ENCODE data around the gene C16orf95. TPM values are rescaled to one million over a fixed set of nuclear protein-coding genes. Genes with fewer than 3 reads are reported as not detected.

C16orf95 gene
- polyA plus RNA-seq, 3 donors from 2014 or later: 3.2 to 7.7 (median 4.4) TPM

- Mint-ChIP-seq H3K4me1 (peaks cover 6 to 10% of the 10 kb centered on the region in 2 donors), H3K27me3 (ENCODE audit: low read depth in 3 of 3) (peaks cover 0 to 4% (median 2%) of the 10 kb centered on the region in 3 donors), H3K36me3 (peaks cover 3 to 14% (median 6%) of the 10 kb centered on the region in 3 donors), H3K4me3 (no peak overlapping the region), H3K9me3 (no peaks in the 10 kb centered on the region), H3K27ac (no peak overlapping the region)
- no peak for DNase-seq
Observed at GRCh38 chr16:87333581-87334331, 16.6 kb upstream of the C16orf95 start.

- no peaks in the 10 kb centered on the region for H3K9me3 Mint-ChIP-seq
- H3K4me1 Mint-ChIP-seq: peaks cover 5 to 10% of the 10 kb centered on the region in 2 donors
- H3K27me3 Mint-ChIP-seq (ENCODE audit: low read depth in 3 of 3): peaks cover 0 to 2% (median 2%) of the 10 kb centered on the region in 3 donors
- DNase-seq: no peak
- no peak overlapping the region for H3K4me3 Mint-ChIP-seq
- H3K27ac Mint-ChIP-seq: no peak overlapping the region
- peaks cover 3 to 12% (median 4%) of the 10 kb centered on the region in 3 donors for H3K36me3 Mint-ChIP-seq
Observed at GRCh38 chr16:87333101-87333500, 15.9 kb upstream of the C16orf95 start.

GRCh38 chr16:87332150-87332549 lies 15.0 kb upstream of the C16orf95 start:
- H3K9me3 Mint-ChIP-seq: no peaks in the 10 kb centered on the region
- peaks cover under 1 to 5% of the 10 kb centered on the region in 2 donors for H3K4me1 Mint-ChIP-seq
- H3K27me3 Mint-ChIP-seq (ENCODE audit: low read depth in 3 of 3): peaks cover 0 to 2% (median 2%) of the 10 kb centered on the region in 3 donors
- no peak for DNase-seq
- no peak overlapping the region for H3K27ac Mint-ChIP-seq
- H3K4me3 Mint-ChIP-seq: no peak overlapping the region
- H3K36me3 Mint-ChIP-seq: peaks cover 0 to 9% (median 4%) of the 10 kb centered on the region in 3 donors

- Mint-ChIP-seq H3K4me1 (no peaks in the 10 kb centered on the region), H3K27ac (no peak overlapping the region), H3K36me3 (peaks cover 0 to 8% (median 4%) of the 10 kb centered on the region in 3 donors), H3K9me3 (no peaks in the 10 kb centered on the region), H3K4me3 (no peak overlapping the region), H3K27me3 (ENCODE audit: low read depth in 3 of 3) (peaks cover 0 to 2% (median 2%) of the 10 kb centered on the region in 3 donors)
- DNase-seq: no peak
Observed at GRCh38 chr16:87331241-87331801, 14.1 kb upstream of the C16orf95 start.

- no peak for DNase-seq
- Mint-ChIP-seq H3K4me1 (no peaks in the 10 kb centered on the region), H3K27ac (no peak overlapping the region), H3K36me3 (peaks cover 0 to 8% (median 4%) of the 10 kb centered on the region in 3 donors), H3K4me3 (no peak overlapping the region), H3K27me3 (ENCODE audit: low read depth in 3 of 3) (peaks cover 0 to 2% (median 2%) of the 10 kb centered on the region in 3 donors), H3K9me3 (no peaks in the 10 kb centered on the region)
Observed at GRCh38 chr16:87330646-87331045, 13.5 kb upstream of the C16orf95 start.

- H3K4me1 Mint-ChIP-seq: no peaks in the 10 kb centered on the region
- peaks cover 0 to 2% (median 1%) of the 10 kb centered on the region in 3 donors for H3K27me3 Mint-ChIP-seq (ENCODE audit: low read depth in 3 of 3)
Observed at GRCh38 chr16:87330257-87330624, 13.0 kb upstream of the C16orf95 start.

GRCh38 chr16:87329436-87330256 lies 12.5 kb upstream of the C16orf95 start:
- Mint-ChIP-seq H3K27ac (no peak overlapping the region), H3K27me3 (ENCODE audit: low read depth in 3 of 3) (peaks cover 0 to 3% (median 0%) of the 10 kb centered on the region in 3 donors), H3K4me1 (peaks cover 1 to 2% of the 10 kb centered on the region in 2 donors), H3K4me3 (no peak overlapping the region), H3K9me3 (no peaks in the 10 kb centered on the region), H3K36me3 (peaks cover 0 to 8% (median 4%) of the 10 kb centered on the region in 3 donors)
- no peak for DNase-seq

More at GRCh38 chr16:87330257-87330624, 13.0 kb upstream of the C16orf95 start:
- Mint-ChIP-seq H3K4me3 (no peak overlapping the region), H3K36me3 (peaks cover 0 to 8% (median 4%) of the 10 kb centered on the region in 3 donors), H3K9me3 (no peaks in the 10 kb centered on the region), H3K27ac (no peak overlapping the region)
- no peak for DNase-seq

- Mint-ChIP-seq H3K4me1 (peaks cover 2 to 6% of the 10 kb centered on the region in 2 donors), H3K9me3 (no peaks in the 10 kb centered on the region), H3K36me3 (peaks cover 0 to 8% (median 4%) of the 10 kb centered on the region in 3 donors), H3K4me3 (no peak overlapping the region), H3K27me3 (ENCODE audit: low read depth in 3 of 3) (peaks cover 0 to 5% (median 0%) of the 10 kb centered on the region in 3 donors), H3K27ac (no peak overlapping the region)
- DNase-seq: no peak
Observed at GRCh38 chr16:87328846-87329245, 11.7 kb upstream of the C16orf95 start.

- Mint-ChIP-seq H3K9me3 (no peaks in the 10 kb centered on the region), H3K4me1 (peaks cover 2 to 6% of the 10 kb centered on the region in 2 donors), H3K36me3 (peaks cover 0 to 8% (median 4%) of the 10 kb centered on the region in 3 donors), H3K27ac (no peak overlapping the region), H3K4me3 (no peak overlapping the region), H3K27me3 (ENCODE audit: low read depth in 3 of 3) (peaks cover 0 to 5% (median 0%) of the 10 kb centered on the region in 3 donors)
- no peak for DNase-seq
Observed at GRCh38 chr16:87327798-87328495, 10.8 kb upstream of the C16orf95 start.

GRCh38 chr16:87326151-87326571 lies 9.0 kb upstream of the C16orf95 start:
- Mint-ChIP-seq H3K36me3 (peaks cover 0 to 7% (median 4%) of the 10 kb centered on the region in 3 donors), H3K27me3 (ENCODE audit: low read depth in 3 of 3) (peaks cover 0 to 4% (median 2%) of the 10 kb centered on the region in 3 donors), H3K4me1 (peaks cover 2 to 6% of the 10 kb centered on the region in 2 donors), H3K9me3 (no peaks in the 10 kb centered on the region), H3K27ac (peak overlapping the region in 2 of 6 donors; percentile 2 to 52), H3K4me3 (no peak overlapping the region)
- no peak for DNase-seq

GRCh38 chr16:87325423-87325858 lies 8.2 kb upstream of the C16orf95 start:
- H3K4me3 Mint-ChIP-seq: no peak overlapping the region
- H3K27ac Mint-ChIP-seq: peak overlapping the region in 1 of 6 donors; percentile 11
- DNase-seq: no peak
- H3K27me3 Mint-ChIP-seq (ENCODE audit: low read depth in 3 of 3): peaks cover 0 to 4% (median 2%) of the 10 kb centered on the region in 3 donors
- H3K9me3 Mint-ChIP-seq: no peaks in the 10 kb centered on the region
- peaks cover 2 to 6% of the 10 kb centered on the region in 2 donors for H3K4me1 Mint-ChIP-seq
- no peaks in the 10 kb centered on the region for H3K36me3 Mint-ChIP-seq

GRCh38 chr16:87324411-87325275 lies 7.5 kb upstream of the C16orf95 start:
- peak; percentile 35 to 40 (median 39) for DNase-seq
- Mint-ChIP-seq H3K9me3 (no peaks in the 10 kb centered on the region), H3K4me1 (peaks cover 2 to 6% of the 10 kb centered on the region in 2 donors), H3K27ac (peak overlapping the region in 1 of 6 donors; percentile 60), H3K36me3 (no peaks in the 10 kb centered on the region), H3K27me3 (ENCODE audit: low read depth in 3 of 3) (peaks cover 0 to 4% (median 2%) of the 10 kb centered on the region in 3 donors), H3K4me3 (no peak overlapping the region)
